ENCODE measurements around the gene DCLRE1B.

DNA sequence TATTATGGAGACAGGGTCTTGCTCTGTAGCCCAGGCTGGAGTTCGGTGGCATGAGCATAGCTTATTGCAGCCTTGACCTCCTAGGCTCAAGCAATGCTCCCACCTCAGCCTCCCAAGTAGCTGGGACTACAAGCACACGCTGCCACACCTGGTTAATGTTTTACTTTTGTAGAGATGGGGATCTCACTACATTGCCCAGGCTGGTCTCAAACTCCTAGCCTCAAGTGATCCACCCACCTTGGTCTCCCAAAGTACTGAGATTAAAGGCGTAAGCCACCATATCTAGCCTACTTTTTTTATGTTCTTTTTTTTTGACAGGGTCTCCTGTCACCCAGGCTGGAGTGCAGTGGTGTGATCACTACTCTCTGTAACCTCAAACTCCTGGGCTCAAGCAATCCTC is 11.9 kb upstream of the DCLRE1B start:
- TF ChIP-seq, protein P1, sequence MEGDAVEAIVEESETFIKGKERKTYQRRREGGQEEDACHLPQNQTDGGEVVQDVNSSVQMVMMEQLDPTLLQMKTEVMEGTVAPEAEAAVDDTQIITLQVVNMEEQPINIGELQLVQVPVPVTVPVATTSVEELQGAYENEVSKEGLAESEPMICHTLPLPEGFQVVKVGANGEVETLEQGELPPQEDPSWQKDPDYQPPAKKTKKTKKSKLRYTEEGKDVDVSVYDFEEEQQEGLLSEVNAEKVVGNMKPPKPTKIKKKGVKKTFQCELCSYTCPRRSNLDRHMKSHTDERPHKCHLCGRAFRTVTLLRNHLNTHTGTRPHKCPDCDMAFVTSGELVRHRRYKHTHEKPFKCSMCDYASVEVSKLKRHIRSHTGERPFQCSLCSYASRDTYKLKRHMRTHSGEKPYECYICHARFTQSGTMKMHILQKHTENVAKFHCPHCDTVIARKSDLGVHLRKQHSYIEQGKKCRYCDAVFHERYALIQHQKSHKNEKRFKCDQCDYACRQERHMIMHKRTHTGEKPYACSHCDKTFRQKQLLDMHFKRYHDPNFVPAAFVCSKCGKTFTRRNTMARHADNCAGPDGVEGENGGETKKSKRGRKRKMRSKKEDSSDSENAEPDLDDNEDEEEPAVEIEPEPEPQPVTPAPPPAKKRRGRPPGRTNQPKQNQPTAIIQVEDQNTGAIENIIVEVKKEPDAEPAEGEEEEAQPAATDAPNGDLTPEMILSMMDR (IDR thresholded peaks at IDR 0.05): no peak
- TF ChIP-seq EZH2 (IDR thresholded peaks at IDR 0.05; ENCODE audit: borderline replicate concordance, insufficient read depth, low read depth, low read length, poor library complexity, severe bottlenecking): no peak

Measured in B cell (primary cell).